HG03139 (cell line): ENCODE measurements around the gene CMTM6.
"Not testable (repeated sequence)": the region's sequence is repeated elsewhere in the genome, so short reads cannot be mapped to it uniquely, and the experiment has no call there.

ENCODE experiments used
- ATAC-seq: cut with Tn5 transposase; IDR thresholded peaks from one replicate; pipeline ENCODE4 v1.9.1; 2021; ENCODE audit not compliant: unreplicated experiment

The CMTM6 gene, protein sequence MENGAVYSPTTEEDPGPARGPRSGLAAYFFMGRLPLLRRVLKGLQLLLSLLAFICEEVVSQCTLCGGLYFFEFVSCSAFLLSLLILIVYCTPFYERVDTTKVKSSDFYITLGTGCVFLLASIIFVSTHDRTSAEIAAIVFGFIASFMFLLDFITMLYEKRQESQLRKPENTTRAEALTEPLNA

DNA sequence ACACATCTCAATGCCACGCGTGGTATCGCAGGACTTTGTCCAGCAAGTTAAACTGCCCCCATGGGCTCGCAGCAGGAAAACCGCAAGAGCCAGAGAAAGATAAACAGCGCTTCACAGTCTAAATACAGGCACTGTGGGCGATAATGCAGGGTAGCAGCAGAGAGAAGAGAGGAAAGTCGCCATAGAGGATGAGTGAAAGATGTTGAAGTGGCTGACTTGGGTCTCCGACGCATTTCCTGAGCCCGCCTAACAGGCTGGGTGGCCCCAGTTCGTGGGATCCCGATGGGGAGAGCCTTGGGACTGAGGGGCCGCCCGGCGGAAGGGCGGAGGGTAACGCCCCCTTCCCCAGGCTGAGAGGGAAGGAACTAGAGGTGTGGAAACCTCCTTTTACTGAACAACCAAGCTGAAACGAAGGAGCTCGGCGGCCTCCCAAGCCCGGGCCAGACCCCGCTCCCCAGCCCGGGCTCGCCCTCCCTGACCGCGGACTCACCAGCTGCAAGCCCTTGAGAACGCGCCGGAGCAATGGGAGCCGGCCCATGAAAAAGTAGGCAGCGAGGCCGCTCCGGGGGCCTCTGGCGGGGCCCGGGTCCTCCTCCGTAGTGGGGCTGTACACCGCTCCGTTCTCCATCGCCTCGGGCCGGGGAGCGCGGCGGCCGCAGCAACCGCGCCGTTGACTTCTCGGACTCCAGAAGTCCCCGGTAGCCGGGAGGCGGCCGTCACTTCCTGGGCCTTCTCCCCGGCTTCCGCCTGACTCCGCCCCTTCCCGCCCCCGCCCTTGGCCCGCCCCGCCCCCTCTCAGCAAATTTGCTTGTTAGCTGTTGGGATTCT, at the start of gene CMTM6:
Gene CMTM6, minus strand, starts transcription at position 735 of the 828 bp plus-strand sequence. Its CDS starts 107 bp downstream, at position 628.
- peak; percentile 76 for ATAC-seq

DNA sequence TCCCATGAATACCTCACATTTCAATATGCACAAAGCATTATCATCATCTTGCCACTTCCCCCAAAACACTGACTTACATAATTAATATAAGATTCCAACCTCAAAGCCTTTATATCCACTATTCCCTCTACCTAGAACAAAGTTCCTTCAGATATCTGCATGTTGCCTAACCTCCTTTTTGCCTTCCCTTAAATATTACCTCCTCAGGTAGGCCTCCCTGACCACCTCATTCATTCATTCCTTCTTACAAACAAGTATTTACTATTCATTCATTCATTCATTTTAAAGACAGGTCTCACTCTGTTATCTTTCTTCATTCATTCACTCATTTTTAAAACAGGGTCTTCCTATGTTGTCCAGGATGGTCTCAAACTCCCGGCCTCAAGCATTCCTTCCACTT, 49.4 kb upstream of the CMTM6 start:
- no peak for ATAC-seq

DNA sequence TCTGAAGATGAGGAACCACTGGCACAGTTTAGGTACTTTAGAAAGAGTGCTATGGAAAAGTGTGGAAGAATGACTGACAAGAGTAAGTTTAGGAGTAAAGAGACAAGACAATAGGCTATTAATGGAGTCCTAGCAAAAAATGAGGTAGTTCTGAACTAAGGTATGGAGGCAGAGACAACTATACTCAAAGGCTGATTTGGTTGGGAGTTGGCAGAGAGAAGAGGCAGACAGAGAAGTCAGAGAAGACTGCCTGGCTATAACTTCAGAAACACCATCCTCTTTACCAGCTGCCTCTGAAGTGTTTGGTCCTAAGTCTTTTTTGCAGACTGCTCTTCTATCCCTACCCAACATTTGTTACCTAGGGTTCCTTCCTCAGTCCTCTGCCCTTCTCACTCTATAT, 48.8 kb upstream of the CMTM6 start:
- ATAC-seq = no peak

DNA sequence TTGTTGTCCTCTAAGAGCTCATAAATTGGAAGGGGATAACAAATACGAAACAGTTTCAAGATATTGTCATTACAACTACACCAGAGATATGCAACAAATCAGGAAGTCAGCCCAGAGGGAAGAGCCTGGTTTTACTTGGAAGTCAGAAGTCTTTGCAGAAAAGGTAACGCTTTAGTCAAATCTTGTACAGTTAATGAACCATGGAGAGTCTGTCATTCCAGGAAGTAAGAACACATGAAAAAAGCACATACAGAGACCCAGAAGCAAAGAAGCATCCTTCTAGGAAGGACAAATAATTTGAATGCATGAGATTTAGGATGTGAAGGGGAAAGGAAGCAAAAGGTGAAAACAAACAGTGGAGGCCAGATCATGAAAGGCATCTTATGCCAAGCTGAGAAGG, 48.4 kb upstream of the CMTM6 start:
- no peak for ATAC-seq

DNA sequence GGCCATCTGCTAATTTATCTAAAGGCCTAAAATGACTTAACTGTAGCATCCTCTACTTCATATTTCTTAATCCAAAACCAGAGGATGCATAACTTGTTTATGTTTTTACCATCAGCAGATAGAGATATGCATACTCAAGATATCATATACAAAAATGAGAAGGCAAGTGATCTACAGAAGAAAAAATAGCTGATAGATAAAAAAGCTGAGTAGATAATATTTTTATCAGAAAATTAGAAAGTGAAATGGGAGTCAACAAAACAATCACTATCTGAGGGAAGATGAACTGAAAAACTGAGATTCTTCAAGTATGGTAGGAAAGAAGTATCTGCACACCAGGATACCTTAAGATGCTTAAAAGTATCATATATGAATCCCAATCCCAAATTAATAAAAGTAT, 42.7 kb upstream of the CMTM6 start:
- ATAC-seq = no peak

DNA sequence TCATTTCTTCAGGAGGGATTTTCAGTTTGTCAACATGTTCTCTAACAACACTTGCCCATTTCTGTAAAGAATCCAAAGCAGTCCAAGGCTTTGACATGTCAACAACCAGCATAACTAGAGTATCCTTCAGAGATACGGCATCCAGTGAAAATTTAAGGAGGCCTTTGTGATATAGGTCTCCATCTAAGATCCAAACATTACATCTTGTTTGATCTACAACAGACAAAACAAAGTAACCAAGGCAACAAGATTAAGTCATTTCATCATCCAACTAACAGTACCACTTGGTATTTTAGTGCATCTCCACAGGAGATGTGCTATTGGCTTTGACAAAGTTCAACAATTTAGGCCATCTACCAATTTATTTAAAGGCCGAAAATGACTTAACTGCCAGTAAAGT, 42.2 kb upstream of the CMTM6 start:
- ATAC-seq = no peak

DNA sequence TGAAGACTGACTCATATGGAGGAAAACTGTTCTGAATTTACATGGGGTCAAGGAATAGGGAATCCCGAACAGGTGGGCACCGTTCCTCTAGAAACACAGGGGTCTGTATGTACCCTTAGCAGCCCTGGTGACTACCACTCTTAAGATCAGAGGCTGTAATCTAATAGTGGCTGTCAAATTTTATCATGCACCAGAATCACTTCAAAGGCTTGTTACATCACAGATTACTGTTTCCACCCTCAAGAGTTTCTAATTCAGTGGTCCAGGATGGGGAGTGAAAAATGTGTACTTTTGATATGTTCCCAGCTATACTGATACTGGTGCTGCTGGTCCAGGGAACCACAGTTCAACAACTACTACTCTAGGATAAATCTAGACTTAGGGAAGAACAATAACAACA, 40.2 kb upstream of the CMTM6 start:
- ATAC-seq = no peak

DNA sequence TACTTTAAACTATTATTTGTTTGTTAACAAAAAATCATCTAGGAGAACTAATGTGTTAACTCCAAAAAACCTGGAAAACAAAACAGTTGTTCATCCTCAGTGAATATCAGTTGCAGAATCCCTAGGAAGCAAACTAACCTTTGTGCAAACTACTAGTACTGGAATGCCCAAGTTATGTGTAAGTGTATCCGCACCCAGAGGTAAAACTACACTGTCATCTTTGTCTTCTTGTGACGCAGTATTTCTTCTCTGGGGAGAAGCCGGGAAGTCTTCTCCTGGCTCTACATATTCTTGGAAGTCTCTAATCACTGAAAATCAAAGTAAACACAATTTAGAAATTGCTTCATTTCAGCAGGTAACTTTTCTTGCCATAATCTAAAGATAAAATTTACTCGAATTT, 38.2 kb upstream of the CMTM6 start:
- no peak for ATAC-seq

DNA sequence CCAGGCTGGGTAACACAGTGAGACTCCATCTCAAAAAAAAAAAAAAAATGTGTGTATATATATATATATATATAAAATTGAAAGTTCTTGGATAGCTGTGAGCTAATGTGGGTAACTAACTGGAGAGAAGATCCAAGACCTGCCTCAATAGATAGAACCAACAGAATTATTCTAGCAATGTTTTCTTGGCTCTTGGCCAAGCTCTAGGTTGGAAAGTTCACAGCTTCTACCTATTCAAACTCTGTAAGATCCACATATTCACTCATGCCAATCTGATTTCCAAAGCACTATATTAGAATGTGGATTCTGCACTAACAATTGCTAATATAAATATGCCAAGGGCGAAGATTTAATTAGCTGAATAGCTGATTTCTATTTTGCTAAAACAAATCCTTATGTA, 29.8 kb upstream of the CMTM6 start:
- ATAC-seq = no peak

DNA sequence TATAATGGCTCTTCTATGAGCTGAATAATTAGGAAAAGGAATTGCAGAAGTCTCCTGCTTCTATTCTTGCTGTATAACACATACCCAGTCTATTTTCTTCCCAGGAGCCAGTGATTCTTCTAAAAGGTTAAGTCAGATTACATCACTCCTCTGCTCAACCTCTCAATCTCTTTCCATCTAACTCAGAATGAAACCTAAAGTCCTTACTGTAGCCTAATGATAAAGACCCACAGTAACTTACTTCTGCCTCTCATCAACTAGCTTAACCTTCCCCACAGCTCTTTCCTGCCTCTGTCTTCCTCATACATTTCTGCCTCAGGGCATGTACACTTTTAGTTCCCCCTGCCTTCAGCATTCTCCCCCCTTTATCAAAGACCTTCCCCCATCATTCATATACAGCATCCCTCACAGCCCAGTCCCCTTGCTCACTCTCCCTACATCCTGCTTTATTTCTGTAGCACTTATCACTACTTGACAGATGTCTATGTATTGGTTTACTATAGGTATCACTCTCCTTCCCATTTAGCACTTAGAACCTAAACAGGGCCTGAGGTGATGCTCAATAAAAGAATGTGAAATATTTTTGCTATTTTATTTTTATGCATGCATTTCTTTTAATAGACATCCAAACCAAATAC, 28.5 kb upstream of the CMTM6 start:
- ATAC-seq = no peak

DNA sequence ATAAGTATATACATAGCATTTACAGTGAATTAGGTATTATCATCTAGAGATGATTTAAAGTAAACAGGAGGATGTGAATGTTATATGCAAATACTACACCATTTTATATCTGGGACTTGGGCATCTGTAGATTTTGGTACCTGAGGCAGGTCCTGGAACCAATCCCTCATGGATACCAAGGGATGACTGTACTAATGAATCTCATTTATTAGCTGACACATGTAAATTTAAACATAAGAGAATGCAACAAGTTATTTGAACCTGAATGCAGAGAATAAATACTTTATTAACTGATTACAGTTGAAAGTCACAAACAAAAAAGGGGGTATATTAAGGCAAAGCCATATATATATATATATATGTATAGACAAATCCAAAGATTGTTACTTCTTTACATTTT, 23.1 kb upstream of the CMTM6 start:
- no peak for ATAC-seq

DNA sequence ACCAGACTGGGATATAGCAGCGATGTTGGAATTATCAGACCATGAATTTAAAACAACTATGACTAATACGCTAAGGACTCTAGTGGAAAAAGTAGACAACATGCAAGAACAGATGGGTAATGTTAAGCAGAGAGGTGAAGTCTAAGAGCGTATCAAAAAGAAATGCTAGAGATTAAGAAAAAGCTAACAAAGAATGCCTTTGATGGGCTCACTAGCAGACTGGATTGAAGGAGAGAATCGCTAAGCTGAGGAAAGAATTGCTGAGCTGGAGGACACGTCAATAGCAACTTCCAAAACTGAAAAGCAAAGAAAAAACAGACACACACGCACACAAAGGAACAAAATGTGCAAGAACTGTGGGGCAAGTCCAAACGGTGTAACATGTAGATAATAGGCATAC, 20.0 kb upstream of the CMTM6 start:
- ATAC-seq = no peak

DNA sequence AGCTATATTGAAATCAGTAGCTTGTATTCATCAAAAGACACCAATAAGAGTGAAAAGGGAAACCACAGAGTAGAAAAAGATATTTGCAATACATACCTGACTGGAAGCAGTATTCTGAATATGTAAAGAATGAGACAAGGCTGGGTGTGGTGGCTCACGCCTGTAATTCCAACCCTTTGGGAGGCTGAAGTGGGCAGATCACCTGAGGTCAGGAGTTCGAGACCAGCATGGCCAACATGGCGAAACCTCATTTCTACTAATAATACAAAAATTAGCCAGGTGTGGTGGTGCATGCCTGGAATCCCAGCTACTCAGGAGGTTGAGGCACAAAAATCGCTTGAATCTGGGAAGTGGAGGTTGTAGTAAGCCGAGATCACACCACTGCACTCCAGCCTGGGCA, 16.3 kb upstream of the CMTM6 start:
- ATAC-seq = not testable (repeated sequence)

DNA sequence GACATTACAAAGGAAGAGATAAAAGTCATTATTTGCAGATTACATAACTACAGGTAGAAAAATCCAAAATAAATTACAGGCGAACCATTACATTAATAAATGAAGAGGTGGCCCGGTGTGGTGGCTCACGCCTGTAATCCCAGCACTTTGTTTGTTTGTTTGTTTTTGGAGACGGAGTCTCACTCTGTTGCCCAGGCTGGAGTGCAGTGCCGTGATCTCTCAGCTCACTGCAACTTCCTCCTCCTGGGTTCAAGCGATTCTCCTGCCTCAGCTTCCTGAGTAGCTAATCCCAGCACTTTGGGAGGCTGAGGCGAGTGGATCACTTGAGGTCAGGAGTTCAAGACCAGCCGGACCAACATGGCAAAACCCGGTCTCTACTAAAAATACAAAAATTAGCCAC, 14.1 kb upstream of the CMTM6 start:
- ATAC-seq = not testable (repeated sequence)

DNA sequence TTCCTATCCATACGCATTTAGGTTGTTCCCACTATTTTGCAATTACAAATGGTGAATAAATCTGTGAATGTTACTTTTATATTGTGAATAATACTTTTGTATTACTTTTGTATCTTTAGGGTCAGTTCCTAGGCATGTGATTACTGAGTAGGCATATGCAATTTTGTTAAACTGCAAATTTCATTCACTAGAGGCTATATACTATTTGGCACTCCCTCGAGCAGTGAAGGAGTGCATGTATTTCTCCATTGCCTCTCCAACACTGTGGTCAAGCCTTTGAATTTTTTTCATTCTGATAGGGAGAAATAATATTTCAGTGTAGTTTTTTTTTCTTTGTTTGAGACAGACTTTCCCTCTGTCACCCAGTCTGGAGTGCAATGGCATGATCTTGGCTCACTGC, 8.4 kb upstream of the CMTM6 start:
- no peak for ATAC-seq

DNA sequence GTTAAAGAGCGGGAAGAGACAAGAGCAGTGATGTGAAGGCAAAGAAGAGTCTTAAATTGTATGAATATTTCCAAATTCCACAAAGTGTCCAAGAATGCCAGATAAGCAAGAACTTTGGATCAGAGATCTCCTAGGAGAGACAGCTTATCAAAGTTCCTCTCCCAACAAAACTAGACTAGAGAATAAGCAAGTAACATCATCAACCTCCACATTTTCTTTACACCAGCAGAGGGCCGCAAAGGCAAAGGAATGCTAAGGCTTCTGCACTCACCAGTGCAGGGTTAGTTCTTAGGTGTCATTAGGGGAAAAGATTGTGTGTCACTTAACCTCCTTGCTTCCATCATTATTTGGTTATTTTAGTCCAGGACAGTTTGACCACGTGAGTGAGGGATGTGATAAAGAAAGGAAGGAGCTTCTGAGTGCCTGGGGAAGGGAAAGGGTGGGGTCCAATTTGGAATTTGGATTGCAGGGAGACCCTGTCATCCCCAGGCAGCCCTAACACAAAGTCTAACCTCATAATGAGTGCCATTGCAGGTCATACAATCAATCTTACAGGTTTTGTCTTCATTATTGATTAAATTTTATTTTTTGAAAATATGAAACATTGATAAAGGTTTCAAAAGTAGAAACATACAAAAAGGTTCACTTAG, 7.5 kb upstream of the CMTM6 start:
- peak; percentile 70 for ATAC-seq

DNA sequence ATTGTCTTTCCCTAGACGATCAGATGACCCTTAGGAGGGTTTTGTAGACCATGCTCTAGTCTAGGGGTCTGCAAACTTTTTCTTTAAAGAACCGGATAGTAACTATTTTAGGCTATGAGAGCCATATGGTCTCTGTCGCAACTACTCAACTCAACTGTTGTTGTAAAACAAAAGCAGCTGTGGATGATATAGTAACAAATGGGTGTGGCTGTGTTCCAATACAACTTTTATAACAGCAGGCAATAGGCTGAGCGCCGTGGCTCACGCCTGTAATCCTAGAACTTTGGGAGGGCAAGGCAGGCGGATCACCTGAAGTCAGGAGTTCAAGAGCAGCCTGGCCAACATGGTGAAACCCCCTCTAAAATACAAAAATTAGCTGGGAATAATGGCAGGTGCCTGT, 6.1 kb upstream of the CMTM6 start:
- no peak for ATAC-seq

DNA sequence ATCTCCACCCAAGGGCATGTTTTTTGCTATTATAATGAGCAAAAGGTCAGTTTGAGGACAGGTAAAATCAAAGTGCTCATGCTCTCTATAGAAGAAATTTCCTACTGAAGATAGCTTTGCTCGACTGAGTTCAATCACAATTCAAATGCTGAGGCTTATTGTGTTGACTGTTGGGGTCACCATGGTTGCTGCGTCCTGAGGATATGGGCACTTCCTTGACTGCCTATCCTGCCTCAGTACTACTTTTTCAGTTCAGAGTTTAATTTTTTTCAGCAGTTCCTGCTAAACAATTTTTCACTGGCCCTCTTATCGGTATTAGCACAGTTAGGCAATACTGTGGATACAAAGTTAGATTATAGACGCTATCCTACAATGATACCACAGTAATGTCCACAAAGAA, 3.8 kb upstream of the CMTM6 start:
- no peak for ATAC-seq

DNA sequence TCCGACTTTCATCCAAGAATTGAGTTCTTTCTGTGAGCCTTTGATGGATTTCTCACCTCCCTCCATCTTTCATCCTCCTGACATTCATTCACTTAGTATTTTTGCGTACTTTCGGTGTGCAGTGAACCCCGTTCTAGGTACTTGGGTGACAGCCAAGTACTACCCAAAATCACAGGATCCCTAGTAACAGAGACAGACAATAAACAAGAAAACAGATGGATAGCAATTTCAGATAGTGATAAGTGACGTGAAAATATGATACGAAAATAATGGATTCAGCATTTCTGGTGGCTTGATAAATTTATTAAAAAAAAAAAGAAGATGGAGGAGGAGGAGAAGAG, 264 bp upstream of the CMTM6 start:
- peak; percentile 4 for ATAC-seq

DNA sequence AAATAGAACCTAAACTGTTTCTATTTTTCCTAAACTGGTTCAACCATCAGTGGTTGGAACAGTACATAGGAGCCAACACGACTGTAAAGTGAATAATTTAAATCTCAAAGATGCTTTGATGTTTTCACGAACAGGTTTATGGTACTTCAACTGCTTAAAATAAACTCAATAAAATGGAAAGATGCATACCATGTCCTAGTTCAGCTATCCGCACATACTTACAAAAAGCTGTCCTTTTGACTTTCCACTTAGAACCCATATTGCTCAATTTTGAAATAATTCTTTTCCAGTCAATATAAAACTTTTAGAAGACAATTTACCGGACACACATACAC, 902 bp downstream of the CMTM6 start:
- ATAC-seq = no peak

DNA sequence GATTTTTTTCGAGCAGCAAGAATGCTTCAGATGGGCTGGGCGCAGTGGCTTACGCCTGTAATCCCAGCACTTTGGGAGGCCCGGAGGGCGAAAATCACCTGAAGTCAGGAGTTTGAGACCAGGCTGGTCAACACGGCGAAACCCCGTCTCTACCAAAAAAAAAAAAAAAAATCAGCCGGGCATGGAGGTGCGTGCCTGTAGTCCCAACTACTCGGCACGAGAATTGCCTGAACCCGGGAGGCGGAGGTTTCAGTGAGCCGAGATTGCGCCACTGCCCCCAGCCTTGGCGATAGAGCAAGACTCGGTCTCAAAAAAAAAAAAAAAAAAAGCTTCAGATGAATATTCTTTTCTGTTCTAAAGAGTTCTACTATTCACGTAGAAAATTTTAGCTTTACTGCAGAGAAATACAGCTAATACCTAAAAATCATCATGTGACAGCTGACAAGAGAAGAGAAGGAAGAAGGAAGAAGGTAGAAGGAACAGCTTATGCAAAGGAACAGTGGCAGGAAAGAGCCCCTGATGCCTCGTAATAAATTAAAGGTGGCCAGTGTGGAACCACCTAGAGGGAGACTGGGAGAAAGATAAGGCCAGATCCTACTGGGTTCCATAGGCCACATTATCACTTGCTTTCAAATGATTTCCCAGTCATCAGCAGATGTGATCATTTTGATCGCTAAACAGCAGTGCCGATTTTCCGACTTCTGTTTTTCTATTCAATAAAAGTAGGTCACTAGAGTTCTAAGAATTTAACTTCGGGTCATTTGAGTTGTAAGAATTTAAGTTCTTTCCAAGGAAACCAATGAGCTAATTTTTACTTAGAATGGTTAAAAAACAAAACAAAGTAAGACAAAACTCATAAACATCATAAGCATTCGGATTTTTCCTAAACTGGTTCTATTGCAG, 1.5 kb downstream of the CMTM6 start:
- ATAC-seq = no peak
